GM12878 (cell line): ENCODE data around the gene SENP5. TPM values are rescaled to one million over a fixed set of nuclear protein-coding genes. Genes with fewer than 3 reads are reported as not detected.
A peak's percentile ranks its signal among the peaks of the same experiment; 100 is the strongest.
"Not testable (repeated sequence)": the region's sequence is repeated elsewhere in the genome, so short reads cannot be mapped to it uniquely, and the experiment has no call there.

ENCODE experiments used
- ATAC-seq: fragments of 200-7000 bp; cut with Tn5 transposase; 3 replicates; pipeline ENCODE4 v1.9.1; 2020; ENCODE audit warnings: mild to moderate bottlenecking, moderate library complexity
- BruUV-seq: library from RNA; stranded (reverse); fragments of 400-500 nt; replicated peaks from 2 replicates; lab custom pipeline; 2021; lab: Mats Ljungman, UMichigan
- CTCF ChIA-PET: fragments of 300-600 bp; sonication (Branson Sonifier 250); formaldehyde crosslinking; extraction: SDS; loops from one replicate; lab custom pipeline; 2021; ENCODE audit warnings: inconsistent platforms; lab: Yijun Ruan, JAX
- POLR2A ChIA-PET: fragments of 350-600 bp; formaldehyde crosslinking; extraction: SDS; loops from one replicate; lab custom pipeline; 2021; ENCODE audit warnings: inconsistent platforms; lab: Charles Lee
- RAD21 ChIA-PET: fragments of 300-600 bp; sonication (Branson Sonifier 250); formaldehyde crosslinking; loops from one replicate; lab custom pipeline; 2023; ENCODE audit warnings: antibody characterized with exemption; ENCODE audit not compliant: unreplicated experiment; lab: Charles Lee
- SMC1A ChIA-PET: fragments of 300-600 bp; sonication (Branson Sonifier 250); formaldehyde crosslinking; loops from one replicate; lab custom pipeline; 2023; ENCODE audit not compliant: unreplicated experiment, uncharacterized antibody; lab: Charles Lee
- DNase-seq: peaks from one replicate; pipeline ENCODE4 v3.0.0-alpha.2; 2011; ENCODE audit warnings: low read depth, low spot score
- FAIRE-seq: peaks from 3 replicates; lab custom pipeline; 2011; peaks lifted over from hg19 to GRCh38; lab: Jason Lieb, UNC
- H2AFZ ChIP-seq: 2 replicates; pipeline ENCODE4 v1.6.0; 2011; ENCODE audit warnings: low read depth, low read length, control low read depth; ENCODE audit not compliant: control insufficient read depth
- H3K27ac ChIP-seq: 2 replicates; pipeline ENCODE4 v1.5.1; 2011; ENCODE audit warnings: control low read depth; ENCODE audit not compliant: control insufficient read depth, insufficient read depth
- H3K27me3 ChIP-seq, 2 experiments: replicated peaks in 1 of 2; 2 replicates each; pipeline versions ENCODE4 v1.6.0 to v1.6.1; 2011; ENCODE audit warnings: low read length in 1 of 2; ENCODE audit not compliant: control insufficient read depth in 2 of 2, insufficient read depth in 2 of 2
- H3K36me3 ChIP-seq, 2 experiments: 2 replicates each; pipeline ENCODE4 v1.5.1; 2011; ENCODE audit warnings: low read length in 1 of 2; ENCODE audit not compliant: control insufficient read depth in 2 of 2, insufficient read depth in 2 of 2
- H3K4me1 ChIP-seq: 2 replicates; pipeline ENCODE4 v1.6.1; 2011; ENCODE audit warnings: mild to moderate bottlenecking, low read length, moderate library complexity, mixed read lengths; ENCODE audit not compliant: control insufficient read depth, insufficient read depth
- H3K4me2 ChIP-seq: 2 replicates; pipeline ENCODE4 v1.6.0; 2011; ENCODE audit warnings: control low read depth; ENCODE audit not compliant: control insufficient read depth, insufficient read depth
- H3K4me3 ChIP-seq: fragments of 200-600 bp; sonication (generic); 2 replicates; pipeline ENCODE4 v1.5.1; 2016
- H3K79me2 ChIP-seq: 2 replicates; pipeline ENCODE4 v1.6.0; 2011; ENCODE audit warnings: low read length; ENCODE audit not compliant: control insufficient read depth, insufficient read depth
- H3K9ac ChIP-seq: 2 replicates; pipeline ENCODE4 v1.8.0; 2011; ENCODE audit warnings: low read length, control low read depth, mixed read lengths; ENCODE audit not compliant: control insufficient read depth, insufficient read depth
- H3K9me3 ChIP-seq: replicated peaks from 3 replicates; pipeline ENCODE4 v1.5.1; 2011; ENCODE audit warnings: mild to moderate bottlenecking, low read length; ENCODE audit not compliant: control insufficient read depth, insufficient read depth
- H4K20me1 ChIP-seq: 2 replicates; pipeline ENCODE4 v1.6.0; 2011; ENCODE audit not compliant: control insufficient read depth, insufficient read depth
- NFYB ChIP-seq: IDR thresholded peaks from 2 replicates; pipeline ENCODE4 v1.6.1; 2011; ENCODE audit warnings: low read depth, mild to moderate bottlenecking, low read length, improper control_type of control experiment, moderate library complexity; ENCODE audit not compliant: insufficient read depth
- PML ChIP-seq: IDR thresholded peaks from 2 replicates; pipeline ENCODE4 v1.6.1; 2012; ENCODE audit warnings: low read length, inconsistent platforms
- RB1 ChIP-seq: fragments of 450-650 bp; formaldehyde crosslinking; IDR thresholded peaks from 2 replicates; pipeline ENCODE4 v1.6.1; 2017; ENCODE audit warnings: mild to moderate bottlenecking, borderline replicate concordance
- SP1 ChIP-seq: IDR thresholded peaks from one replicate; pipeline ENCODE4 v1.6.1; 2011; ENCODE audit warnings: low read depth, low read length
- WGBS: methylation state at CpG from one replicate; pipeline ENCODE4 v1.1.6; 2016; ENCODE audit warnings: low lambda C conversion rate; ENCODE audit not compliant: insufficient replicate concordance, insufficient coverage; ENCODE audit errors: missing lambda C conversion rate; 5-methylcytosine and 5-hydroxymethylcytosine counted together
- in situ Hi-C: fragments of 300-500 bp; cut with MboI; formaldehyde crosslinking; loops from 9 replicates; pipeline ENCODE4 v1.14.3; 2018; ENCODE audit warnings: mixed read lengths
- intact Hi-C: fragments of 100-400 bp; cut with micrococcal nuclease; formaldehyde crosslinking; loops from one replicate; pipeline ENCODE4 v1.14.2; 2022; ENCODE audit not compliant: unreplicated experiment
- polyA plus RNA-seq, 11 experiments: library from polyadenylated mRNA; depleted of rRNA in 4 of 11; unstranded in 6 of 11; stranded (reverse) in 5 of 11; fragments of >200 nt; fragmentation: Nextera tagmentation in 4 of 11; fragmentation: Illumina TruSeq in 1 of 11; extraction: Ambion mirVana in 4 of 11; extraction: Trizol in 1 of 11; gene quantifications; 1 replicate in 1 of 11; 2 replicates in 10 of 11; pipeline versions ENCODE4 v1.2.1 to v1.2.3, GENCODE V29; 2011 to 2016; ENCODE audit warnings: inconsistent platforms in 2 of 11, missing spikeins in 2 of 11, low read depth in 1 of 11
- total RNA-seq, 4 experiments: library from RNA; depleted of rRNA in 3 of 4; stranded (reverse); fragments of >200 nt in 3 of 4; fragmentation: Illumina TruSeq in 1 of 4; extraction: Trizol in 1 of 4; gene quantifications; 2 replicates each; pipeline versions ENCODE4 v1.2.1 to v1.2.3, GENCODE V29; 2013 to 2021

The SENP5 gene
- total and polyA plus RNA-seq, 10 of the 15 experiments (the other 5 are each of a cell fraction or from before 2014, with no cell fraction given): 6.4 to 28.4 (median 15.6) TPM

- intact Hi-C loops: not testable (repeated sequence)
Observed at GRCh38 chr3:196863000-196863399, 4.7 kb upstream of the SENP5 start.

GRCh38 chr3:196867155-196867506 is 589 bp upstream of the SENP5 start:
- POLR2A ChIA-PET: interaction anchor here (0.6 to 3.0 kb wide), 5 partner anchors 36 to 1147 kb away, joined by 3 to 40 read pairs (median 5); partner anchors contain the start of gene NCBP2
- Histone ChIP-seq H3K9me3 (no peaks in the 10 kb centered on the region; the same call in 2 of the 3 replicates), H3K9ac (peak overlapping the region; percentile 51), H2AFZ (peak overlapping the region; percentile 89), H3K27ac (peak overlapping the region; percentile 51), H3K27me3 (no peaks in the 10 kb centered on the region), H4K20me1 (no peaks in the 10 kb centered on the region), H3K79me2 (peaks cover 42% of the 10 kb centered on the region), H3K4me3 (peak overlapping the region; percentile 73), H3K36me3 (no peaks in the 10 kb centered on the region), H3K4me2 (peak overlapping the region; percentile 97), H3K4me1 (peaks cover 4% of the 10 kb centered on the region; the same call in 1 of the 2 replicates)
- in situ Hi-C loops (no loop called here), intact Hi-C loops (loop anchor here (1.0 kb wide), 1 partner anchor 75 kb away; the partner anchor contains the start of gene NCBP2)
- TF ChIP-seq SP1 (no peak), PML (0 out of 2 replicates have a peak, but pooled peaks have one; percentile 3), RB1 (0 out of 2 replicates have a peak, but pooled peaks have one; percentile 21)
- no peak for ATAC-seq
- RAD21 ChIA-PET: interaction anchor here (0.7 to 3.7 kb wide), 7 partner anchors 14 to 394 kb away, joined by 3 to 46 read pairs (median 4); partner anchors contain the start of gene NCBP2
- CTCF ChIA-PET: interaction anchor here (1.2 to 2.6 kb wide), 5 partner anchors 11 to 257 kb away, joined by 3 to 12 read pairs (median 4); partner anchors contain the start of gene NCBP2
- 35% methylated on average over 6 of the region's 6 CpGs for WGBS
- SMC1A ChIA-PET: interaction anchor here (1.2 to 2.1 kb wide), 4 partner anchors 16 to 127 kb away, joined by 3 to 10 read pairs (median 5); partner anchors contain the start of gene NCBP2
- no peak for DNase-seq
- TSS peak; percentile 98 for BruUV-seq
- FAIRE-seq: peak; percentile 38

More at GRCh38 chr3:196863000-196863399, 4.7 kb upstream of the SENP5 start:
- H2AFZ ChIP-seq, H3K4me1 ChIP-seq, in situ Hi-C loops, H3K4me3 ChIP-seq, H3K9me3 ChIP-seq, H3K9ac ChIP-seq, H3K4me2 ChIP-seq, H3K79me2 ChIP-seq, H3K27ac ChIP-seq, RAD21 ChIA-PET, H3K27me3 ChIP-seq, BruUV-seq, H4K20me1 ChIP-seq, FAIRE-seq, DNase-seq, H3K36me3 ChIP-seq, POLR2A ChIA-PET, ATAC-seq: not testable (repeated sequence)
- ChIA-PET SMC1A (interaction anchor here (1.5 kb wide), 1 partner anchor 78 kb away, joined by 4 read pairs; no protein-coding TSS in a partner anchor), CTCF (interaction anchor here (0.7 to 1.2 kb wide), 2 partner anchors 11 to 24 kb away, joined by 4 read pairs; no protein-coding TSS in a partner anchor)
- 89% methylated on average over 8 of the region's 8 CpGs for WGBS
- peak; percentile 25; the same call in 1 of the 2 replicates for TF ChIP-seq NFYB
